Ammon's horn (tissue), 1 donor: Measurements from ENCODE around the gene GUCA2B.

Experiments used
- DNase-seq: peaks from one replicate; pipeline ENCODE4 v3.0.0-alpha.2; 2016; ENCODE audit warnings: low spot score

Gene GUCA2B

GRCh38 chr1:42152907-42153600, at the start of gene GUCA2B:
TSS of gene GUCA2B (plus strand) at chr1:42153410. CDS start at chr1:42153451, 41 bp downstream.
- DNase-seq, result no peak

- DNase-seq, result no peak
Observed at GRCh38 chr1:42105025-42105424, 48.2 kb upstream of the GUCA2B start.

- no peak for DNase-seq
Observed at GRCh38 chr1:42108309-42108708, 44.9 kb upstream of the GUCA2B start.

GRCh38 chr1:42109600-42109999, 43.6 kb upstream of the GUCA2B start:
- no peak for DNase-seq

GRCh38 chr1:42114229-42114628, 39.0 kb upstream of the GUCA2B start:
- no peak for DNase-seq

- DNase-seq, result no peak
Observed at GRCh38 chr1:42117214-42117613, 36.0 kb upstream of the GUCA2B start.

GRCh38 chr1:42118125-42118524, 35.1 kb upstream of the GUCA2B start:
- no peak for DNase-seq

- no peak for DNase-seq
Observed at GRCh38 chr1:42122408-42122807, 30.8 kb upstream of the GUCA2B start.

GRCh38 chr1:42125552-42125951, 27.7 kb upstream of the GUCA2B start:
- no peak for DNase-seq

GRCh38 chr1:42127767-42128166, 25.4 kb upstream of the GUCA2B start:
- DNase-seq, result no peak

GRCh38 chr1:42128499-42128898, 24.7 kb upstream of the GUCA2B start:
- DNase-seq, result no peak

- peak; percentile 64 for DNase-seq
Observed at GRCh38 chr1:42128964-42129363, 24.2 kb upstream of the GUCA2B start.

GRCh38 chr1:42130061-42130660, 23.0 kb upstream of the GUCA2B start:
- no peak for DNase-seq

- DNase-seq, result no peak
Observed at GRCh38 chr1:42133390-42133789, 19.8 kb upstream of the GUCA2B start.

GRCh38 chr1:42133809-42134526, 19.2 kb upstream of the GUCA2B start:
- DNase-seq, result no peak

- no peak for DNase-seq
Observed at GRCh38 chr1:42135426-42135825, 17.8 kb upstream of the GUCA2B start.

- no peak for DNase-seq
Observed at GRCh38 chr1:42136466-42136865, 16.7 kb upstream of the GUCA2B start.

- DNase-seq, result no peak
Observed at GRCh38 chr1:42137766-42138165, 15.4 kb upstream of the GUCA2B start.

GRCh38 chr1:42138586-42138985, 14.6 kb upstream of the GUCA2B start:
- no peak for DNase-seq

GRCh38 chr1:42139444-42139843, 13.8 kb upstream of the GUCA2B start:
- no peak for DNase-seq

GRCh38 chr1:42140191-42140590, 13.0 kb upstream of the GUCA2B start:
- no peak for DNase-seq

GRCh38 chr1:42141978-42142377, 11.2 kb upstream of the GUCA2B start:
- DNase-seq, result no peak
